ENCODE data around the gene UBASH3A.

DNA sequence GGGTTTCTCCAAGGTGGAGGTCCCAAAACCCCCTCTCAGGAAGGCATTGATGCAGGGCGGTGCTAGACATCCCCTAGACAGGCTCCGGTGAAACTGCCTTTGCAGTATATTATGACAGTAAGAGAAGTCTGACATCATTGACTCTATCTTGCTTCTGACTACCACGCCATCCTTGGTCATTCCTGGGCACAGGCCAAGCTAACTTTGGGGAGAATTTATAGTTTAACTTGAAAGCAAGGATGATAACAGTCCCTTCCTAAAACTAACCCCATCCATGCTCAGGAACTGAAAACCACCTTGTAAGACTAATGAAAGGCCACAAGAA, 62.1 kb downstream of the UBASH3A start:
- no peak for TF ChIP-seq POLR2A (IDR thresholded peaks at IDR 0.05)
- TF ChIP-seq, protein P1, sequence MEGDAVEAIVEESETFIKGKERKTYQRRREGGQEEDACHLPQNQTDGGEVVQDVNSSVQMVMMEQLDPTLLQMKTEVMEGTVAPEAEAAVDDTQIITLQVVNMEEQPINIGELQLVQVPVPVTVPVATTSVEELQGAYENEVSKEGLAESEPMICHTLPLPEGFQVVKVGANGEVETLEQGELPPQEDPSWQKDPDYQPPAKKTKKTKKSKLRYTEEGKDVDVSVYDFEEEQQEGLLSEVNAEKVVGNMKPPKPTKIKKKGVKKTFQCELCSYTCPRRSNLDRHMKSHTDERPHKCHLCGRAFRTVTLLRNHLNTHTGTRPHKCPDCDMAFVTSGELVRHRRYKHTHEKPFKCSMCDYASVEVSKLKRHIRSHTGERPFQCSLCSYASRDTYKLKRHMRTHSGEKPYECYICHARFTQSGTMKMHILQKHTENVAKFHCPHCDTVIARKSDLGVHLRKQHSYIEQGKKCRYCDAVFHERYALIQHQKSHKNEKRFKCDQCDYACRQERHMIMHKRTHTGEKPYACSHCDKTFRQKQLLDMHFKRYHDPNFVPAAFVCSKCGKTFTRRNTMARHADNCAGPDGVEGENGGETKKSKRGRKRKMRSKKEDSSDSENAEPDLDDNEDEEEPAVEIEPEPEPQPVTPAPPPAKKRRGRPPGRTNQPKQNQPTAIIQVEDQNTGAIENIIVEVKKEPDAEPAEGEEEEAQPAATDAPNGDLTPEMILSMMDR (IDR thresholded peaks at IDR 0.05) = no peak
